Mesenchymal stem cell (in vitro differentiated cells and primary cell): ENCODE data around the gene UNC80. TPM values are rescaled to one million over a fixed set of nuclear protein-coding genes. Genes with fewer than 3 reads are reported as not detected.

Experiments used
- small RNA-seq: library from polyadenylated mRNA; stranded (forward); fragments of <200 nt; extraction: miRNeasy Mini kit (QIAGEN cat#:217004); gene quantifications from one replicate; pipeline ENCODE3, GENCODE V24; 2013; ENCODE audit warnings: low read depth

The UNC80 gene

Small RNA genes within 50 kb of the gene (small RNA-seq; reads per million reads assigned to genes)
- not detected for gene RNA5SP118
